GM10248 (cell line): ENCODE measurements around the gene CLDN11.

Experiments
- CTCF ChIA-PET: fragments of 300-600 bp; sonication (Branson Sonifier 250); formaldehyde crosslinking; extraction: SDS; loops from one replicate; lab custom pipeline; 2021; ENCODE audit warnings: antibody characterized with exemption; lab: Yijun Ruan, JAX
- POLR2A ChIA-PET: fragments of 350-650 bp; sonication (Branson Sonifier 250); formaldehyde crosslinking; extraction: SDS; loops from one replicate; lab custom pipeline; 2020; ENCODE audit warnings: antibody characterized with exemption; lab: Yijun Ruan, JAX
- DNase-seq: peaks from one replicate; pipeline ENCODE4 v3.0.0; 2012; ENCODE audit errors: extremely low spot score
- CTCF ChIP-seq: IDR thresholded peaks from 2 replicates; pipeline ENCODE4 v1.5.1; 2012; ENCODE audit warnings: mild to moderate bottlenecking, low read depth; ENCODE audit errors: extremely low read depth, missing control alignments, control extremely low read depth

CLDN11 gene

GRCh38 chr3:170418422-170419398, at the start of gene CLDN11:
CLDN11 (plus strand) TSS chr3:170418868; CDS start chr3:170419067, 199 bp downstream.
- CTCF ChIA-PET = interaction anchor here (1.3 to 10.9 kb wide), 4 partner anchors 17 to 430 kb away, joined by 4 to 224 read pairs (median 6); no protein-coding TSS in a partner anchor
- no peak for TF ChIP-seq CTCF
- POLR2A ChIA-PET = no interaction called here
- peak; percentile 42 for DNase-seq

GRCh38 chr3:170368921-170369320, 49.7 kb upstream of the CLDN11 start:
- no peak for TF ChIP-seq CTCF
- CTCF ChIA-PET = interaction anchor here (0.8 to 1.8 kb wide), 5 partner anchors 10 to 127 kb away, joined by 3 to 7 read pairs (median 3); partner anchors contain the start of gene SKIL
- no peak for DNase-seq
- POLR2A ChIA-PET = no interaction called here

DNA sequence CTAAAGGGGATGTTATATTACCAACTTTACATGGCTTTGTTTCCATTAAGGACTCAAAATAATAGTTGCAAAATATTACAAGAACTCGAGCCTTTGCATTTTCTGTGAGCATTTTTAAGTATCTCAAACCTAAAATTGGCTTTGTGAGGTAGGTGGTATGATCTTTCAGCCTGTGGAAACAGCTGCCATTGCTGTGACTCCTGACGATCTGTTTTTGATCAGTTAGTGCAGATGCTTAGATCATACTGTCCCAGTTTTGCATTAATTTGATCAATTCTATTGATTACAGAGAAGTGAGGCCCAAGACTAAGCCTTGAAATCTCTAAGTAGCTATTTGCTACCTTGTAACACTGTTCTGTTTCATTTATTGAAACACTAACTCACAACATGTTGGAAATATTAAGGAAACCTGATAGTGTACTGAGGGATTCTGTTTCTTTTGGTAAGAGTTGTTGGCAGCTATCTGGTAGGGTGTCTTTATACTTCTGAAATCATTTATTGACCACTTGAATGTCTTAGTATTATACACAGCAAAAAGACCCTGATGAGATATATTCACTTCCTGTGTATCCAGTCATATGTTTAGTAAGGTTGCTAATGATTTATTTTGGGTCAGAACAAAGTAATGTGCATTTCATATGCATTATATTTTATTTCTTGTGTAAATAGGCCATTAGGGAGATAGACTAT, 46.3 kb upstream of the CLDN11 start:
- no peak for TF ChIP-seq CTCF
- POLR2A ChIA-PET = no interaction called here
- CTCF ChIA-PET = interaction anchor here (1.0 to 2.5 kb wide), 4 partner anchors 13 to 68 kb away, joined by 3 to 8 read pairs (median 4); partner anchors contain the start of gene SKIL
- no peak for DNase-seq

GRCh38 chr3:170383567-170383966, 35.1 kb upstream of the CLDN11 start:
- no peak for DNase-seq
- no peak for TF ChIP-seq CTCF
- POLR2A ChIA-PET = interaction anchor here (0.6 kb wide), 1 partner anchor 482 kb away, joined by 6 read pairs; no protein-coding TSS in a partner anchor
- CTCF ChIA-PET = interaction anchor here (1.2 to 3.3 kb wide), 3 partner anchors 11 to 30 kb away, joined by 3 to 13 read pairs (median 4); no protein-coding TSS in a partner anchor

DNA sequence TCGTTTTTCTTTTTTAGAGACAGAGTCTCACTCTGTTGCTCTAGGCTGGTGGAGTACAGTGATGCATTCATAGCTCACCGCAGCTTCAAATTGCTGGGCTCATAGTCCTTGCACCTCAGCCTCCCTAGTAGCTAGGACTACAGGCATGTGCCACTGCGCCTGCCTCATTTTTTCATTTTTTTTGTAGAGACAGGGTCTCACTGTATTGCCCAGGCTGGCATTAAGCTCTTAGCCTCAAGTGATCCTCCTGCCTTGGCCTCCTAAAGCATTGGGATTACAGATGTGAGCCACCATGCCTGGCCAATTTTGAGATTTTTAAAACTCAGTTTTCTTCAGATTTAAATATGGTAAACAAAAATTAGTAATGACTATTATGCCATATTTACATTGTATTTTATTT, 32.2 kb upstream of the CLDN11 start:
- ChIA-PET CTCF (interaction anchor here (0.8 to 2.9 kb wide), 5 partner anchors 9 to 425 kb away, joined by 3 to 7 read pairs (median 6); no protein-coding TSS in a partner anchor), POLR2A (no interaction called here)
- no peak for TF ChIP-seq CTCF
- no peak for DNase-seq

GRCh38 chr3:170387950-170388349, 30.7 kb upstream of the CLDN11 start:
- ChIA-PET POLR2A (no interaction called here), CTCF (interaction anchor here (1.2 to 2.9 kb wide), 2 partner anchors 26 to 78 kb away, joined by 3 to 7 read pairs; no protein-coding TSS in a partner anchor)
- no peak for DNase-seq
- no peak for TF ChIP-seq CTCF
